Thoracic aorta (tissue), 2 donors: ENCODE measurements around the gene HERC2. TPM values are rescaled to one million over a fixed set of nuclear protein-coding genes. Genes with fewer than 3 reads are reported as not detected.

Experiments
- ATAC-seq: fragments of 150-250 bp; one replicate; pipeline ENCODE4 v1.8.0; 2017; ENCODE audit warnings: low read depth; ENCODE audit not compliant: insufficient number of reproducible peaks, low FRiP score
- DNase-seq: peaks from one replicate; pipeline ENCODE4 v3.0.0-alpha.2; 2020; ENCODE audit warnings: low spot score
- H3K27ac ChIP-seq, 2 donors: fragments of 200-600 bp; sonication (generic); 1 replicate in 1 of 2; 2 replicates in 1 of 2; pipeline ENCODE4 v1.5.1; 2016; ENCODE audit warnings: mild to moderate bottlenecking in 2 of 2, moderate library complexity in 2 of 2
- H3K27me3 ChIP-seq: fragments of 200-600 bp; sonication (generic); replicated peaks from 2 replicates; pipeline ENCODE4 v1.6.0; 2016; ENCODE audit warnings: mild to moderate bottlenecking; ENCODE audit not compliant: insufficient read depth
- H3K36me3 ChIP-seq: fragments of 200-600 bp; sonication (generic); one replicate; pipeline ENCODE4 v1.5.1; 2016
- H3K4me1 ChIP-seq, 2 donors: fragments of 200-600 bp; sonication (generic); 1 replicate in 1 of 2; 2 replicates in 1 of 2; pipeline versions ENCODE4 v1.5.1 to v1.6.0; 2016; ENCODE audit warnings: low read depth in 2 of 2, mild to moderate bottlenecking in 1 of 2; ENCODE audit not compliant: control insufficient read depth in 1 of 2
- H3K4me3 ChIP-seq: fragments of 200-600 bp; sonication (generic); 2 replicates; pipeline ENCODE4 v1.5.1; 2016; ENCODE audit warnings: mild to moderate bottlenecking
- H3K9me3 ChIP-seq: fragments of 200-600 bp; sonication (generic); 2 replicates; pipeline ENCODE4 v1.5.1; 2016
- CTCF ChIP-seq: fragments of 200-600 bp; sonication (generic); IDR thresholded peaks from one replicate; pipeline ENCODE4 v1.5.1; 2019; ENCODE audit warnings: antibody characterized with exemption
- total RNA-seq, 2 donors: library from RNA; depleted of rRNA; stranded (reverse); fragments of >200 nt; gene quantifications; one replicate each; pipeline versions ENCODE4 v1.1.0 to v1.2.3, GENCODE V29; 2016

HERC2 gene
- total RNA-seq, 2 donors from 2014 or later = 50.9 to 62.0 TPM

GRCh38 chr15:28281876-28282275 is 40.1 kb downstream of the HERC2 start:
- no peak overlapping the region for H3K4me3 ChIP-seq
- H3K27me3 ChIP-seq = no peaks in the 10 kb centered on the region
- no peak for DNase-seq
- TF ChIP-seq CTCF = no peak
- no peak overlapping the region for H3K27ac ChIP-seq
- peaks cover 6 to 16% of the 10 kb centered on the region in 2 donors for H3K4me1 ChIP-seq
- H3K36me3 ChIP-seq = peaks cover 6% of the 10 kb centered on the region
- no peaks in the 10 kb centered on the region for H3K9me3 ChIP-seq
- ATAC-seq = no peak

- no peak for ATAC-seq
- TF ChIP-seq CTCF = no peak
- Histone ChIP-seq H3K9me3 (no peaks in the 10 kb centered on the region), H3K4me1 (no peaks in the 10 kb centered on the region), H3K4me3 (no peak overlapping the region), H3K36me3 (peaks cover 16% of the 10 kb centered on the region), H3K27me3 (no peaks in the 10 kb centered on the region), H3K27ac (no peak overlapping the region)
- no peak for DNase-seq
Observed at GRCh38 chr15:28274635-28275034, 47.3 kb downstream of the HERC2 start.

GRCh38 chr15:28273873-28274610 is 47.9 kb downstream of the HERC2 start:
- no peak overlapping the region for H3K27ac ChIP-seq
- no peaks in the 10 kb centered on the region for H3K9me3 ChIP-seq
- no peak for TF ChIP-seq CTCF
- ATAC-seq = no peak
- H3K27me3 ChIP-seq = no peaks in the 10 kb centered on the region
- peaks cover 0 to under 1% of the 10 kb centered on the region in 2 donors for H3K4me1 ChIP-seq
- H3K4me3 ChIP-seq = no peak overlapping the region
- DNase-seq = no peak
- H3K36me3 ChIP-seq = peaks cover 22% of the 10 kb centered on the region

- peaks cover 0 to 7% of the 10 kb centered on the region in 2 donors for H3K4me1 ChIP-seq
- H3K9me3 ChIP-seq = no peaks in the 10 kb centered on the region
- no peaks in the 10 kb centered on the region for H3K27me3 ChIP-seq
- DNase-seq (no peak), ATAC-seq (no peak)
- peak; percentile 13 for TF ChIP-seq CTCF
- H3K36me3 ChIP-seq = peaks cover 24% of the 10 kb centered on the region
- H3K4me3 ChIP-seq = no peak overlapping the region
- H3K27ac ChIP-seq = no peak overlapping the region
Observed at GRCh38 chr15:28273468-28273867, 48.5 kb downstream of the HERC2 start.

GRCh38 chr15:28272587-28272986 is 49.4 kb downstream of the HERC2 start:
- TF ChIP-seq CTCF = no peak
- Histone ChIP-seq H3K4me1 (peaks cover 0 to 15% of the 10 kb centered on the region in 2 donors), H3K36me3 (peaks cover 26% of the 10 kb centered on the region), H3K27me3 (no peaks in the 10 kb centered on the region), H3K4me3 (no peak overlapping the region), H3K27ac (no peak overlapping the region), H3K9me3 (no peaks in the 10 kb centered on the region)
- ATAC-seq = no peak
- no peak for DNase-seq
